OCI-LY1 (cell line): ENCODE measurements around the gene RASAL2.

ENCODE experiments used
- H2AFZ ChIP-seq: fragments of 200-600 bp; sonication (generic), shearing (Covaris generic); 2 replicates; pipeline ENCODE4 v1.6.0; 2014; ENCODE audit warnings: antibody characterized with exemption, mild to moderate bottlenecking, low read length
- H3F3A ChIP-seq: fragments of 200-600 bp; sonication (generic), shearing (Covaris generic); 2 replicates; pipeline ENCODE4 v1.6.0; 2014; ENCODE audit warnings: mild to moderate bottlenecking, antibody characterized with exemption, low read length, moderate library complexity; ENCODE audit not compliant: insufficient read depth
- H3K27ac ChIP-seq: fragments of 200-600 bp; sonication (generic); 2 replicates; pipeline ENCODE4 v1.5.1; 2014; ENCODE audit warnings: low read length, mixed run types, mild to moderate bottlenecking, low read depth; ENCODE audit not compliant: poor library complexity, severe bottlenecking
- H3K27me3 ChIP-seq: fragments of 200-600 bp; sonication (generic); 2 replicates; pipeline ENCODE4 v1.6.0; 2014; ENCODE audit warnings: antibody characterized with exemption, mild to moderate bottlenecking, low read length, moderate library complexity; ENCODE audit not compliant: insufficient read depth
- H3K36me3 ChIP-seq: fragments of 200-600 bp; sonication (generic); 2 replicates; pipeline ENCODE4 v1.6.1; 2014; ENCODE audit warnings: mild to moderate bottlenecking, antibody characterized with exemption, low read length, moderate library complexity, mixed read lengths; ENCODE audit not compliant: insufficient read depth
- H3K4me1 ChIP-seq: fragments of 200-600 bp; sonication (generic); 2 replicates; pipeline ENCODE4 v1.5.1; 2014; ENCODE audit warnings: mild to moderate bottlenecking, low read length, moderate library complexity; ENCODE audit not compliant: insufficient read depth, severe bottlenecking
- H3K4me2 ChIP-seq: fragments of 200-600 bp; sonication (generic), shearing (Covaris generic); 2 replicates; pipeline ENCODE4 v1.6.1; 2014; ENCODE audit warnings: low read length
- H3K4me3 ChIP-seq: fragments of 200-600 bp; sonication (generic); 2 replicates; pipeline ENCODE4 v1.5.1; 2014; ENCODE audit warnings: low read length, low read depth, mild to moderate bottlenecking, mixed read lengths; ENCODE audit not compliant: poor library complexity, severe bottlenecking
- H3K79me2 ChIP-seq: fragments of 200-600 bp; shearing (Covaris generic); 2 replicates; pipeline ENCODE4 v1.6.1; 2016; ENCODE audit warnings: mixed run types, low read length, mixed read lengths; ENCODE audit not compliant: insufficient read depth
- H3K9ac ChIP-seq: fragments of 200-600 bp; sonication (generic), shearing (Covaris generic); 2 replicates; pipeline ENCODE4 v1.6.1; 2014; ENCODE audit warnings: mild to moderate bottlenecking, low read length, mixed read lengths
- H3K9me2 ChIP-seq: fragments of 200-600 bp; sonication (generic), shearing (Covaris generic); 2 replicates; pipeline ENCODE4 v1.6.1; 2014; ENCODE audit warnings: low read depth, mild to moderate bottlenecking, low read length, mixed read lengths
- H3K9me3 ChIP-seq: fragments of 200-600 bp; shearing (Covaris generic); 2 replicates; pipeline ENCODE4 v1.6.1; 2014; ENCODE audit warnings: low read length, mixed read lengths
- H4K20me1 ChIP-seq: fragments of 200-600 bp; sonication (generic), shearing (Covaris generic); 2 replicates; pipeline ENCODE4 v1.6.0; 2016; ENCODE audit warnings: mild to moderate bottlenecking, low read length; ENCODE audit not compliant: insufficient read depth
- CTCF ChIP-seq: fragments of 200-600 bp; sonication (generic), shearing (Covaris generic); IDR thresholded peaks from 2 replicates; pipeline ENCODE4 v1.5.1; 2017; ENCODE audit warnings: mild to moderate bottlenecking, antibody characterized with exemption, low read length, moderate library complexity, mixed read lengths
- EZH2 ChIP-seq: fragments of 200-600 bp; sonication (generic), shearing (Covaris generic); IDR thresholded peaks from 2 replicates; pipeline ENCODE4 v1.8.0; 2017; ENCODE audit warnings: borderline replicate concordance, mixed run types, mild to moderate bottlenecking, antibody characterized with exemption, low read length, moderate library complexity, mixed read lengths

RASAL2 gene

GRCh38 chr1:178492341-178492740, 398.4 kb downstream of the RASAL2 start:
- no peaks in the 10 kb centered on the region for H4K20me1 ChIP-seq
- H3K9me3 ChIP-seq: no peaks in the 10 kb centered on the region
- H3K4me1 ChIP-seq: no peaks in the 10 kb centered on the region
- no peak overlapping the region for H3K4me3 ChIP-seq
- H3K27ac ChIP-seq: no peak overlapping the region
- H3K36me3 ChIP-seq: no peaks in the 10 kb centered on the region
- H3K9ac ChIP-seq: no peak overlapping the region
- H3F3A ChIP-seq: no peaks in the 10 kb centered on the region
- peaks cover 11% of the 10 kb centered on the region; the same call in 1 of the 2 replicates for H3K27me3 ChIP-seq
- H2AFZ ChIP-seq: no peak overlapping the region
- TF ChIP-seq EZH2 (no peak), CTCF (no peak)
- no peak overlapping the region for H3K4me2 ChIP-seq
- no peaks in the 10 kb centered on the region for H3K9me2 ChIP-seq
- no peaks in the 10 kb centered on the region for H3K79me2 ChIP-seq

DNA sequence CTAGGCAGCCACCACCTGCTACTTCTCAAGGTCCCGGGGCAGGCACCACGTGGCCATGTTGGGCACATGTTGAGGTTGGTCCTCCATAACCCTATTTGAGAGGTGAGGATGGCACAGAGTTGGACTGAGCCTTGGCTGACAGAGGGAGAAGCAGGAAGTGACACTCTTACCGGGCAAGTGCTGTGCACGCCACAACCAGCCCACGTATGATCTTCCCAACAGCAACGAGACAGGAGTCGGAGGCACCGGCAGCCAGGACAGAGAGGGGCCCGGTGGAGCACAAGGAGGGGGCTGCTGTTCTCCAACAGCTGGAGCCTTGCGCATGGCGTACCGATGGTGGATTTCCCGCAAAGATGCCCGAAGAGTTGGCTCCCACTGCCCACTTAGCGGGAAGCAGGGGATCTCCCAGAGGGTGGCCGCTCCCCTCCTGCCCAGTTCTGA, 399.4 kb downstream of the RASAL2 start:
- Histone ChIP-seq H3K4me1 (no peaks in the 10 kb centered on the region), H3K9ac (no peak overlapping the region), H4K20me1 (no peaks in the 10 kb centered on the region), H3F3A (no peaks in the 10 kb centered on the region), H3K9me2 (no peaks in the 10 kb centered on the region), H3K79me2 (no peaks in the 10 kb centered on the region), H3K36me3 (no peaks in the 10 kb centered on the region), H3K27me3 (peaks cover 11% of the 10 kb centered on the region; the same call in 1 of the 2 replicates), H2AFZ (no peak overlapping the region), H3K9me3 (no peaks in the 10 kb centered on the region), H3K4me2 (no peak overlapping the region), H3K4me3 (no peak overlapping the region), H3K27ac (no peak overlapping the region)
- TF ChIP-seq CTCF (no peak), EZH2 (no peak)

GRCh38 chr1:178494569-178494971, 400.7 kb downstream of the RASAL2 start:
- Histone ChIP-seq H3K4me2 (no peak overlapping the region), H3K36me3 (no peaks in the 10 kb centered on the region), H3K27me3 (peaks cover 11% of the 10 kb centered on the region; the same call in 1 of the 2 replicates), H3K9ac (no peak overlapping the region), H3K9me3 (no peaks in the 10 kb centered on the region), H3K4me1 (no peaks in the 10 kb centered on the region), H3K4me3 (no peak overlapping the region), H2AFZ (no peak overlapping the region), H3K27ac (no peak overlapping the region), H3F3A (no peaks in the 10 kb centered on the region), H3K9me2 (no peaks in the 10 kb centered on the region), H3K79me2 (no peaks in the 10 kb centered on the region), H4K20me1 (no peaks in the 10 kb centered on the region)
- TF ChIP-seq CTCF: no peak
- TF ChIP-seq EZH2: no peak
